ENCODE data around the gene EEA1. TPM values are rescaled to one million over a fixed set of nuclear protein-coding genes. Genes with fewer than 3 reads are reported as not detected.

Gene EEA1
- total RNA-seq, 1 donor from 2014 or later = 16.6 TPM

DNA sequence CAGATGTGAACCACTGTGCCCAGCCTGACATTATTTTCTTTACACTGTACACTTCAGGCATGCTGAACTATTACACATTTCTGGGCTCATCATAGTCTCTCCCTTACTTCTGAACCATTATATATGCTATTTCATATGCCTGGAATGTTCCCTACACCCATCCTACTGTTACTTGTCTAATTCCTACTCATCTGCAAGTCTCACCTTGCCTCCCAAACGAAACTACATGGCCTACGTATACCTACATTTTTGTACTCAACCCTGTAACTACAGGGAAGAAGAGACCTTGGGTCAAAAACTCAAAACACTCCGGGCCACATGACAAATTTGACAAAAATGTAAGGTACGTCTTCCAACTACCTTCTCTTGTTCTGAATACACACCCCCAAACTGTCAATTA lies 9.5 kb upstream of the EEA1 start:
- intact Hi-C loops (cut with micrococcal nuclease) = no loop called here

GRCh38 chr12:92938018-92938417 lies 8.9 kb upstream of the EEA1 start:
- intact Hi-C loops (cut with micrococcal nuclease) = no loop called here

DNA sequence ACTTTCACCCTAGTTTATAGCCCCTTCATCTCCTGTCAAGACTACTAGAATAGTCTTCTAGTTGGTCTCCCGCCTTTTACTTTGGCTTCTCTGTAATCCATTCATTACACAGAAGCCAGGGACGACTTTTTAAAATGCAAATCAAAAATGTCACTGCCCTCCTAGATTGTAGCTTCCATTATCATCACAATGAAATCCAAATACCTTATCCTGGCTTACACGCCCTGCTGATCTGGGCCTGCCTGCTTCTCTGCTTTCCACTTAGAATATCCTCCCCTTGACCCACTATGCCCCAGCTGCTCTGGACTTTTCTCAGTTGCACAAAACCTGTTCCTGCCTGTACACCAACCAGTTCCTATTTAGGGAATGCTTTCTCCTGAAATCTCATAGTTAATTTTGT lies 4.5 kb upstream of the EEA1 start:
- intact Hi-C loops (cut with micrococcal nuclease) = no loop called here

- intact Hi-C loops (cut with micrococcal nuclease) = no loop called here
These were observed 1.3 kb upstream of the EEA1 start for GRCh38 chr12:92930421-92930820.

DNA sequence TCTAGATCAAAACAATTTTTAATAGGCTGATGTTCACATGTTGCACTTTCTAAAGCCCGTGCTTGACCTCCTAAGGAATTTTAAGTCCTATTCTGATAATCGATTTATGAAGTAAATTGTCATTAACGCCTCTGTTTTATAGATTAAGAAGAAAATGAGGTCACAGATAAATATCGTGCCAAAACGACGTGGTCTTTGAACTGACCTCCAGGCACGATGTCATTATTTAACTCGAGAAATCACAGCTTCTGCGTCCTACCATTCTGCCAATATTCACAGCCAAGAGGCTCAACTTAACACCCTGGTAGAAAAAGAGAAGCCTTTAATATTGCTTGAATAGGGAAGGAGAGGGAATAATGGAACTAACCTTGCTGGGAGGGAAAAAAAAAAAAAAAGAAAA lies 888 bp upstream of the EEA1 start:
- intact Hi-C loops (cut with micrococcal nuclease) = loop anchor here (1.0 to 10.0 kb wide), 12 partner anchors 103 to 1332 kb away; partner anchors contain the start of genes BTG1, CRADD, MRPL42 and NUDT4

DNA sequence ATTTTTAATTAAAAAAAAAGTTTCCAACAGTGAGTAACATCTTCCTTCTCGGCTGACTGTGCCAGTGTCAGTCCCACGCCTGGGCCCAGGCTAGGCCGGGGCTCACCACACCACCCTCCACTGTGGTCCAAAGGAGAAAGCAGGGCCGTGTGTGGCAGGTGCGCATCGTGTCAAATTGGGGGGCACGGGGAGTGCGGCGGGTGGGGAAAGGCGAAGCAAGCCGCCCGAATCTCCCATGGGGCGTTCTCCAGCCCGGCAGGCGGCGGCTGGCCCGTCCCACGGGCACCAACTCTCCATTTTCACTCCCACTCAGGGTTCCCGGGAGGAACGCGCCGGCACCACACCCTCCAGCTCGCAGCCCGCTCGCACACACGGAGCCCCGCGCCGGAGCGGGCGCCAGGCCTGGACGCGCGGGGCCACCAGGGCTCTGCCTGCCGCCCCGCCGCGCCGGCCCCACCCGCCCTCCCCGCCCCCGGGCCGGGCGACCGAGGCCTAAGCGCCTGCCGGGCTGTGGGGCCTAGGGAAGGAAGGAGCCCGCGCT lies 604 bp downstream of the EEA1 start:
- intact Hi-C loops (cut with micrococcal nuclease) = loop anchor here (5.0 to 10.0 kb wide), 7 partner anchors 101 to 1334 kb away; partner anchors contain the start of gene BTG1

- intact Hi-C loops (cut with micrococcal nuclease) = loop anchor here (1.0 to 10.0 kb wide), 9 partner anchors 19 to 1532 kb away; partner anchors contain the start of genes BTG1 and CEP83
These were observed 1.4 kb downstream of the EEA1 start for GRCh38 chr12:92927436-92928281.

DNA sequence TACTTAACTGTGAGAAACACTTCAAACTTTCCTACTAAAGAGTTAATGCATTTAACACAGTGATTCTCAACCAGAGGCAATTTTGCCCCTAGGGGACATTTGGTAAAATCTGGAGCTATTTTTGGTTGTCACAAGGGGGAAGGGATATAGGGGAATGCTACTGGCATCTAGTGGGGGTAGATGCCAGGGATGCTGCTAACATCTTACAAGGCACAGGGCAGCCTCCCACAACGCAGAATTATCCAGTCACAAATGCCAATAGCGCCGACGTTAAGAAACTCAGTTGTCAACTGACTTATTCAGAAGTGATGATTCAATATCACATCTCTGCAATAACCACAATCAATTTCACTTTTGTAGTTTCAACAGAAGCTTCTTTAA lies 2.0 kb downstream of the EEA1 start:
- intact Hi-C loops (cut with micrococcal nuclease) = loop anchor here (1.0 to 10.0 kb wide), 9 partner anchors 19 to 1532 kb away; partner anchors contain the start of genes BTG1 and CEP83

GRCh38 chr12:92926549-92926948 lies 2.5 kb downstream of the EEA1 start:
- intact Hi-C loops (cut with micrococcal nuclease) = loop anchor here (5.0 to 10.0 kb wide), 7 partner anchors 99 to 1336 kb away; partner anchors contain the start of gene BTG1

DNA sequence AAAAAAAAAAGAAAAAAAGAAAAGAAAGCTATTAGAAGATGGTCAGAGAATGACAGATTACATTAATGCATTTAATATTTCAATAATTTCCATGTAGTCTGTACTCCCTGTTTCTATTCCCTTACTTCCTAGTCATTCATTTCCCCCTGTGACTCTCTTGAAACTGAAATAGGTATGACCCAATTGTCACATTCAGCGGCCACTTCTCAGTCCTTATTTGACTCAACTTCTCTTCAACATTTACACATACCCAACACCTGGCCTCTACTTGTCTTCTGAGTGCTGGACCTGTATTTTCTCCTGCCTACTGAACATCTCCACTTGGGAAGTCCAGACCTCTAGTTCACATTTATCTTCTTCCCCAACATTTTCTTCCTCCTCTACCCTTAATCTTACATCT lies 7.2 kb downstream of the EEA1 start:
- intact Hi-C loops (cut with micrococcal nuclease) = loop anchor here (10.0 kb wide), 1 partner anchor 1183 kb away; no protein-coding TSS in a partner anchor

GRCh38 chr12:92915365-92915764 lies 13.7 kb downstream of the EEA1 start:
- intact Hi-C loops (cut with micrococcal nuclease) = no loop called here

DNA sequence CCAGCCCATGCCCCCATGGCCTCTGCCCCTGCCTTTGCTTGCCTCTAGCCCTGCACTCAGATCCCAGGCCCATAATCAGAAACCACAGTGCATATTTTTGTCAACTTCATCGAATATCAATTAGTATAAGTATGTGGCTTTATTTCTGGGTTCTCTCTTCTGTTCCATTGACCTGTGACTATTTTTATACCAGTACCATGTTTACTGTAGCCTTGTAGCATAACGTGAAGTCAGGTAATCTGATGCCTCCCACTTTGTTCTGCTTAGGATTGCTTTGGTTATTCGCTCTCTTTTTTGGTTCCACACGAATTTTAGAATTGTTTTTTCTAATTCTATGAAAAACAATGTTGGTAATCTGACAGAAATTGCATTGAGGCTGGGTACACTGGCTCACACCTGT lies 14.9 kb downstream of the EEA1 start:
- intact Hi-C loops (cut with micrococcal nuclease) = no loop called here

- intact Hi-C loops (cut with micrococcal nuclease) = no loop called here
These were observed 16.4 kb downstream of the EEA1 start for GRCh38 chr12:92912672-92913071.

- intact Hi-C loops (cut with micrococcal nuclease) = no loop called here
These were observed 17.0 kb downstream of the EEA1 start for GRCh38 chr12:92912052-92912451.

DNA sequence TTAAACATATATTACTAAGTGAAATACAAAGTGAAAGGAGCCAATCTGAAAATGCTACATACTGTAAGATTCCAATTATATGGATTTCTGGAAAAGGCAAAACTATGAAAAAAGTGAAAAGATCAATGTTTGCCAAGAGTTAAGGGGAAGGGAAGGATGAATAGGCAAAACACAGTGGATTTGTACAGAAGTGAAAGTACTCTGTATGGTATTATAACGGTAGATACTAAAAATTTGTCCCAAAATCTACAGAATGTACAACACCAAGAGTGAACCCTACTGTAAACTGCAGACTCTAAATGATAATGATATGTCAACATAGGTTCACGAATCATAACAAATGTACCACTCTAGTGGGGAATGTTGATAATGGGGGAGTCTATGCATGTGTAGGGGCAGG lies 17.8 kb downstream of the EEA1 start:
- intact Hi-C loops (cut with micrococcal nuclease) = no loop called here

DNA sequence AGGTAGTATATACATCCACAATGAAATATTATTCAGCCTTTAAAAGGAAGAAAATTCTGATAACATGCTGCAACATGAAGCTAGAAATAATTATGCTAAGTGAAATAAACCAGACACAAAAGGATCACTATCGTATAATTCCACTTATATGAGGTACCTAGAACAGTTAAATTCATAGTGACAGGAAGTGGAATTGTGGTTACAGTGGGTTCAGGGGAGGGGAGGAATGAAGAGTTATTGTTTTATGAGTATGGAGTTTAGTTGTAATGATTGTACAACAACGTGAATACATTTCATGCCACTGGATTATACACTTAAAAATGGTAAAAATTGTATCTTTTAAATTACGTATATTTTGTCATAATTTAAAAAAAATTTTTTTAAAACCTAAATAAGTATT lies 21.0 kb downstream of the EEA1 start:
- intact Hi-C loops (cut with micrococcal nuclease) = loop anchor here (1.0 kb wide), 1 partner anchor 19 kb away; no protein-coding TSS in a partner anchor

- intact Hi-C loops (cut with micrococcal nuclease) = no loop called here
These were observed 23.1 kb downstream of the EEA1 start for GRCh38 chr12:92905811-92906554.

DNA sequence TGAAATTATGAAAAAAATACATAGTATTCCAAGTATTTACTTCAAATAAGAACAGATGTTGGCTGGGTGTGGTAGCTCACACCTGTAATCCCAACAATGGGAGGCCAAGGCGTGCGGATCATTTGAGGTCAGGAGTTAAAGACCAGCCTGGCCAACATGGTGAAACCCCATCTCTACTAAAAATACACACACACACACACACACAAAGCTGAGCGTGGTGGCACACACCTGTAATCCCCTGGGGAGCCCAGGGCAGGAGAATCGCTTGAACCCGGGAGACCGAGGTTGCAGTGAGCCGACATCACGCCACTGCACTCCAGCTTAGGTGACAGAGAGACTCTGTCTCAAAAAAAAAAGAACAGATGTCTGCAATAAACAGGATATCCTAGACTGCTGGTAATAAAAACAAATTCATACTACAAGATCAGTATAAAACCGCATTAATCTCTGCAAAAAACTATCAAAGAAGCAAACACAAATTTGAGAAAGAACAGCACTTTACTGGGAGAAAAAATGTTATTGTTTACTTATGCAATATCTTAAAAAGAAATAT lies 23.8 kb downstream of the EEA1 start:
- intact Hi-C loops (cut with micrococcal nuclease) = no loop called here

DNA sequence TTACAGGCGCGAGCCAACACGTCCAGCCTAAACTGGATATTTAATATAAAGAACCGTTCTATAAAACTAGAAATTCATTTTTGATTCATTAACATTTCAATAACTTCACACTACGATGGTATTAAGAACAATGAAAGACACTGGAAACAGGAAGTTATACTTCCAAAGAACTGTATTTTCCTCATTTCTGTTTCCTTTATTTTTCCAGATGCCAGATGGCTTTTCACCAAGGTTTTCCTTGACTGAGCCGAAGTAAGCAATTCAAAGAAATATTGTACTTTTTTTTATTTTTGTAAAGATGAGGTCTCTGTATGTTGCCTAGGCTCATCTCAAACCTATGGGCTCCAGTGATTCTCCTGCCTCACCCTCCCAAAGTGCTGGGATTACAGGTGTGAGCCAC lies 28.2 kb downstream of the EEA1 start:
- intact Hi-C loops (cut with micrococcal nuclease) = no loop called here

DNA sequence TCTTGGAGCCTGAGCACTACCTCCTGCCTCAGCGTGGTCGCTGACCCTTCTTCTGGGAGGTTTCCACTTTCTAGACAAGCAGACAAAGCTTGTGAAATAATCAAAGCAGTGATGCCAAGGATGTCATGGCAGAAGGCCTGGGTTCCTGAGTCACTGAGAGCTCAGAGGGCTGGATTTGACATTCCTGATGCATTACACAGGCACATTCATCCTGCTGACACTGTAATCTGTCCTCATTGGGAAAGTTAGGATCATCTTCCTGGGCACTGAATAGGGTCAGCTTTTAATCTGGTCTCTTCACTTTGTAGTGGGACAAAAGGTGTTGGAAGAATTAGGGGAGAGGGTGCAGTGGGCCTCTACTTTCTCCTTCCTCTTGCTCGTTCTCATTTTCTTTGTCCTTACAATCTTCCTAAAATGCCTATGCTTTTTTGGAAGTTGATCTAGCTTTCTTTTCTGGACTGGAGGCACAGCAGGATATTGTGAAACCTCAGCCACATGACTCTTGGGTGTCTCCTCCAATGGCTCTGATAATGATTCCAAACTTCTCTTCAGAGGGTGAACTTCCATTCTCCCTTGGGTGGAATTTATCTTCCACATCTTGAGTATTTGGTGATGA lies 29.6 kb downstream of the EEA1 start:
- intact Hi-C loops (cut with micrococcal nuclease) = no loop called here

DNA sequence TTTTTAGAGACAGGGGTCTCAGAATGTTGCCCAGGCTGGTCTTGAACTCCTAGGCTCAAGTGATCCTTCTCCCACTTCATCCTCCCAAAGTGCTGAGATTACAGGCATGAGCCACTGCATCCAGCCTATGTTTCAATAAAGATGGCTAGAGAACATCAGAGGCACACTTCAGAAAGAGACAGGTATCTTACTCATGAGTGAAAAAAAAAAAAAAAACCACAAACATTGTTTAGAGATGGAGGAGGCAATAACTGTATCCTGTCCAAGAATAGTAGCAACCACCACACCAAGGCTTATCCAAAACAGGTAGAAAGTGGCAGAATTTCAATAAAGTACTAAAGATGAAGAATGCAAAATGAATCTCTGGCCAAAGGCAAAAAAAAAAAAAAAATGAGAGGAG lies 30.3 kb downstream of the EEA1 start:
- intact Hi-C loops (cut with micrococcal nuclease) = no loop called here

Data from T-helper 2 cell treated with Interferon-gamma antibody and Interleukin-4, amounts not matched to agents 100 ng/mL and 5 ng/mL, for 36 hours (primary cell).